Measurements from ENCODE around the gene C6orf141.

Gene C6orf141

GRCh38 chr6:49514571-49515484, 35.6 kb upstream of the C6orf141 start:
- no peak for DNase-seq (ENCODE audit: extremely low read depth, insufficient read length)
- no peaks in the 10 kb centered on the region for H3K36me3 ChIP-seq (ENCODE audit: control insufficient read depth, insufficient read depth, low read length)
- H3K27me3 ChIP-seq (replicated peaks; ENCODE audit: control insufficient read depth, insufficient read depth, low read length) = no peaks in the 10 kb centered on the region
- no peak overlapping the region for H3K4me3 ChIP-seq (replicated peaks; ENCODE audit: low read depth, low read length)
- TF ChIP-seq CTCF (IDR thresholded peaks at IDR 0.05; ENCODE audit: insufficient read depth, low read length, poor library complexity, severe bottlenecking) = no peak

- Histone ChIP-seq H3K4me3 (replicated peaks; ENCODE audit: low read depth, low read length) (no peak overlapping the region), H3K36me3 (ENCODE audit: control insufficient read depth, insufficient read depth, low read length) (no peaks in the 10 kb centered on the region), H3K27me3 (replicated peaks; ENCODE audit: control insufficient read depth, insufficient read depth, low read length) (no peaks in the 10 kb centered on the region)
- no peak for TF ChIP-seq CTCF (IDR thresholded peaks at IDR 0.05; ENCODE audit: insufficient read depth, low read length, poor library complexity, severe bottlenecking)
- DNase-seq (ENCODE audit: extremely low read depth, insufficient read length) = no peak
Measured at GRCh38 chr6:49515485-49516146, 34.9 kb upstream of the C6orf141 start.

- Histone ChIP-seq H3K4me3 (replicated peaks; ENCODE audit: low read depth, low read length) (no peak overlapping the region), H3K27me3 (replicated peaks; ENCODE audit: control insufficient read depth, insufficient read depth, low read length) (no peaks in the 10 kb centered on the region), H3K36me3 (ENCODE audit: control insufficient read depth, insufficient read depth, low read length) (no peaks in the 10 kb centered on the region)
- no peak for TF ChIP-seq CTCF (IDR thresholded peaks at IDR 0.05; ENCODE audit: insufficient read depth, low read length, poor library complexity, severe bottlenecking)
- DNase-seq (ENCODE audit: extremely low read depth, insufficient read length) = no peak
Measured at GRCh38 chr6:49516147-49516505, 34.3 kb upstream of the C6orf141 start.

GRCh38 chr6:49517919-49518318, 32.5 kb upstream of the C6orf141 start:
- DNase-seq (ENCODE audit: extremely low read depth, insufficient read length) = no peak
- no peak for TF ChIP-seq CTCF (IDR thresholded peaks at IDR 0.05; ENCODE audit: insufficient read depth, low read length, poor library complexity, severe bottlenecking)
- no peaks in the 10 kb centered on the region for H3K36me3 ChIP-seq (ENCODE audit: control insufficient read depth, insufficient read depth, low read length)
- H3K4me3 ChIP-seq (replicated peaks; ENCODE audit: low read depth, low read length) = no peak overlapping the region
- no peaks in the 10 kb centered on the region for H3K27me3 ChIP-seq (replicated peaks; ENCODE audit: control insufficient read depth, insufficient read depth, low read length)

GRCh38 chr6:49519660-49520059, 30.8 kb upstream of the C6orf141 start:
- TF ChIP-seq CTCF (IDR thresholded peaks at IDR 0.05; ENCODE audit: insufficient read depth, low read length, poor library complexity, severe bottlenecking) = no peak
- Histone ChIP-seq H3K4me3 (replicated peaks; ENCODE audit: low read depth, low read length) (no peak overlapping the region), H3K27me3 (replicated peaks; ENCODE audit: control insufficient read depth, insufficient read depth, low read length) (no peaks in the 10 kb centered on the region), H3K36me3 (ENCODE audit: control insufficient read depth, insufficient read depth, low read length) (no peaks in the 10 kb centered on the region)
- DNase-seq (ENCODE audit: extremely low read depth, insufficient read length) = no peak
